Measurements from ENCODE around the gene GP1BB.

Gene GP1BB

DNA sequence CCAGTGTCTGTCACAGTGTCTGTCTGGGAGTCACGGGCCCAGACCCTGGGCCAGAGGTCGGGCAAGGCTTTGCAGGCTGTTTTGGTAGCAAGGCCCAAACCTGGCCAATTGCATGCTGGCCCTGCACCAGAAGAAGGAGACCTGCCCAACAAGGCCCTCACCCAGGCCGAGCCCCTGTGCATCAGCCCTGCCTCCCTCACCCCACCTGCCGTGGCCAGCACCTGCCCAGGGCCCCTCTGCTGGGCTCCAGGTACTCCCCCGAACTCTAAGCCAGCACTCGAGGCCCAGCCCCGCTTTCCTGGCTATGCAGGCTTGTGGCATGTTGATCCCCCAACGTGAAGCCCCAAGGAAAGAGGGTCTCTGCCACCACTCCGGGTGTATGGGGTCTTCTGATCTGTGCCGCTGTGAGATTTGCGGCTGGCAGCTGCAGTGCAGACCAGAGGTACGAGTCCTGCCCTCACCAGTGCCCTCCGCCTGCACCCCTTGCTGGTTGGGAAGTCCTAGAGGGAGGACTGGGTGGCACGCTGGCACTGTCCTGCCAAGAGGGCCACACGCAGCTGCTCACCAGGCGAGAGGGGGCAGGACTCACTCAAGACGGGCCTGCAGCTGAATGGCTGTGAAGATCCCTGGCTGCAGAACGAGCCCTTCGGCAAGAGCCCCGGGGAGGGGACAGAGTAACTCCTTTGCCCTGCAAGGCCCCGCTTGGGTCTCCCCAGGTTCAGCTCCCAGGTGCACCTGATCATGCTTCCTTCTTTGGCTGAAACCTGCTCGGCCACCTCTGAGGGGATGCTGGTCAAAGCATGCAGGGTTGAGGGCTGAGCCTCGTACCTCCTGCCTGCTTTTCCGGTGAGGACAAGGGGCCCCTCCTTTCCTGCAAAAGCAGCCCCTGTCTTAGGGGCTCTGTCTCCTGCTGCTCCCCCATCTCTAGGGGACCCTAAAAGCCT is 15.7 kb upstream of the GP1BB start:
- no peak overlapping the region for H3K9ac ChIP-seq (ENCODE audit: low read depth, low read length, poor library complexity, severe bottlenecking)
- no peaks in the 10 kb centered on the region for H3K9me3 ChIP-seq (ENCODE audit: insufficient read depth, low read depth, low read length)
- no peaks in the 10 kb centered on the region for H4K20me1 ChIP-seq (ENCODE audit: insufficient read depth, low read length, poor library complexity, severe bottlenecking)
- no peaks in the 10 kb centered on the region for H3K36me3 ChIP-seq (ENCODE audit: insufficient read depth, low read length)
- H3F3A ChIP-seq (ENCODE audit: low read depth) = no peaks in the 10 kb centered on the region
- no peak overlapping the region for H3K4me3 ChIP-seq (ENCODE audit: low read length, poor library complexity, severe bottlenecking)
- no peaks in the 10 kb centered on the region for H3K27me3 ChIP-seq (ENCODE audit: insufficient read depth, low read length, poor library complexity, severe bottlenecking)
- H2AFZ ChIP-seq (ENCODE audit: low read length) = no peak overlapping the region
- H3K79me2 ChIP-seq (ENCODE audit: insufficient read depth, low read length) = no peaks in the 10 kb centered on the region
- no peak overlapping the region for H3K4me2 ChIP-seq (ENCODE audit: low read depth, low read length, poor library complexity, severe bottlenecking)
- no peaks in the 10 kb centered on the region for H3K9me2 ChIP-seq (replicated peaks; ENCODE audit: low read depth, low read length)
- H3K4me1 ChIP-seq (ENCODE audit: insufficient read depth, low read length, poor library complexity, severe bottlenecking) = no peaks in the 10 kb centered on the region
- TF ChIP-seq, protein P1, sequence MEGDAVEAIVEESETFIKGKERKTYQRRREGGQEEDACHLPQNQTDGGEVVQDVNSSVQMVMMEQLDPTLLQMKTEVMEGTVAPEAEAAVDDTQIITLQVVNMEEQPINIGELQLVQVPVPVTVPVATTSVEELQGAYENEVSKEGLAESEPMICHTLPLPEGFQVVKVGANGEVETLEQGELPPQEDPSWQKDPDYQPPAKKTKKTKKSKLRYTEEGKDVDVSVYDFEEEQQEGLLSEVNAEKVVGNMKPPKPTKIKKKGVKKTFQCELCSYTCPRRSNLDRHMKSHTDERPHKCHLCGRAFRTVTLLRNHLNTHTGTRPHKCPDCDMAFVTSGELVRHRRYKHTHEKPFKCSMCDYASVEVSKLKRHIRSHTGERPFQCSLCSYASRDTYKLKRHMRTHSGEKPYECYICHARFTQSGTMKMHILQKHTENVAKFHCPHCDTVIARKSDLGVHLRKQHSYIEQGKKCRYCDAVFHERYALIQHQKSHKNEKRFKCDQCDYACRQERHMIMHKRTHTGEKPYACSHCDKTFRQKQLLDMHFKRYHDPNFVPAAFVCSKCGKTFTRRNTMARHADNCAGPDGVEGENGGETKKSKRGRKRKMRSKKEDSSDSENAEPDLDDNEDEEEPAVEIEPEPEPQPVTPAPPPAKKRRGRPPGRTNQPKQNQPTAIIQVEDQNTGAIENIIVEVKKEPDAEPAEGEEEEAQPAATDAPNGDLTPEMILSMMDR (conservative IDR thresholded peaks at IDR 0.05; ENCODE audit: low read length) = no peak
- TF ChIP-seq EZH2phosphoT487 (IDR thresholded peaks at IDR 0.05; ENCODE audit: borderline replicate concordance) = no peak

DNA sequence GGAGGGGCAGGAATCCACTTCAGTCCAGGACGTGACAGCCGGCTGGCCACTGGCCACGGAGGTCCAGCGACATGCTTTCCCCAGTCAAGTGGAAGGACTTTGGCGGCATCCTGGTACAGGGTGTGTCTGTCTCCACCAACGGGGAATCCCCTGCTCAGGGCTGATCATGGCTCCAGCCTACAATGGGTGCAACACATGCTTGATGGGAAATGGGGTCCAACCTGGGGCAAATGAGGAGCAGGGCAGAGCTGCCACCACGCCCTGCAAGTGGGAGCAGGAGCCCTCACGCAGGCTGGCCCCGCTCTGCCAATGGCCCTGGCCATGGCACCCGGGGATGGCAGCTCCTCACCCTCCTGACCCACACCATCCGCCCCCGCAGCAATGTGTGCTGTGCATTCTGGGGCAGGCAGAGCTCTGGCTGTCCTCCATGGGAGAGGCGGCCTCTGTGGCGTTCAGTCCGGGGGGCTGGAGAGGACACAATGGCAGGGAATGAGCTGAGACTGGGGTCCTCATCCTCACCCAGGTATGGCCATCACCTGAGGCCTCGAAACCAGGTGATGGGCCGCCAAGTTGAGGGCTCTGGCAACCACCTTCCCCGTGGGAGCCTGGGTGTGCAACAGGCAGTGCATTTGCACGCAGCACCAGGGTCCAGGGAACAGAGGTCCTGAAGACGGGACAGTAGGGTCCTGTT is 14.9 kb upstream of the GP1BB start:
- Histone ChIP-seq H3F3A (ENCODE audit: low read depth) (no peaks in the 10 kb centered on the region), H3K4me1 (ENCODE audit: insufficient read depth, low read length, poor library complexity, severe bottlenecking) (no peaks in the 10 kb centered on the region), H3K27me3 (ENCODE audit: insufficient read depth, low read length, poor library complexity, severe bottlenecking) (no peaks in the 10 kb centered on the region), H3K9me2 (replicated peaks; ENCODE audit: low read depth, low read length) (no peaks in the 10 kb centered on the region), H3K79me2 (ENCODE audit: insufficient read depth, low read length) (no peaks in the 10 kb centered on the region), H3K4me2 (ENCODE audit: low read depth, low read length, poor library complexity, severe bottlenecking) (no peak overlapping the region), H4K20me1 (ENCODE audit: insufficient read depth, low read length, poor library complexity, severe bottlenecking) (no peaks in the 10 kb centered on the region), H3K9me3 (ENCODE audit: insufficient read depth, low read depth, low read length) (no peaks in the 10 kb centered on the region), H2AFZ (ENCODE audit: low read length) (no peak overlapping the region), H3K36me3 (ENCODE audit: insufficient read depth, low read length) (no peaks in the 10 kb centered on the region), H3K9ac (ENCODE audit: low read depth, low read length, poor library complexity, severe bottlenecking) (no peak overlapping the region), H3K4me3 (ENCODE audit: low read length, poor library complexity, severe bottlenecking) (no peak overlapping the region)
- TF ChIP-seq, protein P1 (conservative IDR thresholded peaks at IDR 0.05; ENCODE audit: low read length) = no peak
- TF ChIP-seq EZH2phosphoT487 (IDR thresholded peaks at IDR 0.05; ENCODE audit: borderline replicate concordance) = no peak

DNA sequence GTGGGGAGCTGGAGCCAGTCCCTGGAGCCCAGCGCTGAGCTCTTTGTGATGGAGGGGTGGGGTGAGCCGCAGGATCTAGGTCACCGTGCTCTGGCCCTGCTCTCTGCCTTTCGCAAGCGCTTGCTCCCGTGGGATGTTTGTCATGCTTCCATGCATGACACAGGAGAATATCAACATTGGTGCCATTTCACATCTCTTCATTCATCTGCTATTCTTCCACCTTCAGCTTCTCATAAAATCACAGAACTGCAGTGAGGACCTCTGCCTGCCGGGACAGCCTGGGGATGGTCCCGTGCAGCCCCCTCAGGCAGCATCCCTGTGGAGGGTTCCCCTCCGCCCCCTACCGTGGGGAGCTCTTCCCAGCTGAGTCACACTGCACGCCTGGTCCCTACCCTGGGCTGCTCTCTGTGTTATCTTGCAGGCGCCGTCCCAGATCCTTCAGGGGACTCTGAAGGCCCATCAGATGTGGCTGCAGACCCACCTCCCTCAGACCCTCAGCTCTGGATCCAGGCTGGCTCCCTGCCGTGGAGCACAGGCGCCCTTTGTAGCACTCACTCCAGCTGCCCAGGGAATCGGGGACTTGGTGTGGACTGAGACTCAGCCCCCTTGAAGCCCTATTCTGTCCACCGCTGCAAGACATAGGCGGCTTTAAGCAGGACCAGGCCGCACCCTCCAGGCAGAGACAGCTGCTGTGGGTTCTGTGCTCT is 14.1 kb upstream of the GP1BB start:
- Histone ChIP-seq H3F3A (ENCODE audit: low read depth) (no peaks in the 10 kb centered on the region), H3K27me3 (ENCODE audit: insufficient read depth, low read length, poor library complexity, severe bottlenecking) (no peaks in the 10 kb centered on the region), H2AFZ (ENCODE audit: low read length) (no peak overlapping the region; the same call in 1 of the 2 replicates), H3K9me2 (replicated peaks; ENCODE audit: low read depth, low read length) (no peaks in the 10 kb centered on the region), H3K36me3 (ENCODE audit: insufficient read depth, low read length) (no peaks in the 10 kb centered on the region), H3K79me2 (ENCODE audit: insufficient read depth, low read length) (no peaks in the 10 kb centered on the region), H4K20me1 (ENCODE audit: insufficient read depth, low read length, poor library complexity, severe bottlenecking) (no peaks in the 10 kb centered on the region), H3K9me3 (ENCODE audit: insufficient read depth, low read depth, low read length) (no peaks in the 10 kb centered on the region), H3K4me1 (ENCODE audit: insufficient read depth, low read length, poor library complexity, severe bottlenecking) (no peaks in the 10 kb centered on the region), H3K4me2 (ENCODE audit: low read depth, low read length, poor library complexity, severe bottlenecking) (no peak overlapping the region), H3K4me3 (ENCODE audit: low read length, poor library complexity, severe bottlenecking) (no peak overlapping the region), H3K9ac (ENCODE audit: low read depth, low read length, poor library complexity, severe bottlenecking) (no peak overlapping the region)
- TF ChIP-seq, protein P1 (conservative IDR thresholded peaks at IDR 0.05; ENCODE audit: low read length) = no peak
- TF ChIP-seq EZH2phosphoT487 (IDR thresholded peaks at IDR 0.05; ENCODE audit: borderline replicate concordance) = no peak
